ENCODE data around the gene CREB5.

The CREB5 gene

GRCh38 chr7:28749638-28750037, 337.3 kb downstream of the CREB5 start:
- TF ChIP-seq REST (IDR thresholded peaks at IDR 0.05; ENCODE audit: insufficient read depth in 1 of 2, low read depth in 2 of 2, low read length in 2 of 2) (no peak), FOXP2 (optimal IDR thresholded peaks at IDR 0.05; ENCODE audit: borderline replicate concordance, extremely low read depth, extremely low read length, insufficient read depth) (no peak), POLR2AphosphoS5 (IDR thresholded peaks at IDR 0.05; ENCODE audit: low read depth, low read length) (no peak), TAF1 (IDR thresholded peaks at IDR 0.05; ENCODE audit: borderline replicate concordance, insufficient read depth, low read length) (no peak), SIN3A (IDR thresholded peaks at IDR 0.05; ENCODE audit: borderline replicate concordance, insufficient read depth, low read length) (no peak)

GRCh38 chr7:28750981-28751380, 338.7 kb downstream of the CREB5 start:
- TF ChIP-seq FOXP2 (optimal IDR thresholded peaks at IDR 0.05; ENCODE audit: borderline replicate concordance, extremely low read depth, extremely low read length, insufficient read depth) (no peak), REST (IDR thresholded peaks at IDR 0.05; ENCODE audit: insufficient read depth in 1 of 2, low read depth in 2 of 2, low read length in 2 of 2) (no peak), POLR2AphosphoS5 (IDR thresholded peaks at IDR 0.05; ENCODE audit: low read depth, low read length) (no peak), TAF1 (IDR thresholded peaks at IDR 0.05; ENCODE audit: borderline replicate concordance, insufficient read depth, low read length) (no peak), SIN3A (IDR thresholded peaks at IDR 0.05; ENCODE audit: borderline replicate concordance, insufficient read depth, low read length) (no peak)

- peak; percentile 19; the same call in 1 of the 2 replicates for TF ChIP-seq TAF1 (IDR thresholded peaks at IDR 0.05; ENCODE audit: borderline replicate concordance, insufficient read depth, low read length)
- no peak for TF ChIP-seq FOXP2 (optimal IDR thresholded peaks at IDR 0.05; ENCODE audit: borderline replicate concordance, extremely low read depth, extremely low read length, insufficient read depth)
Observed at GRCh38 chr7:28753613-28754012, 341.3 kb downstream of the CREB5 start.

- TF ChIP-seq REST (IDR thresholded peaks at IDR 0.05; ENCODE audit: insufficient read depth in 1 of 2, low read depth in 2 of 2, low read length in 2 of 2) = no peak
- TF ChIP-seq SIN3A (IDR thresholded peaks at IDR 0.05; ENCODE audit: borderline replicate concordance, insufficient read depth, low read length) = no peak
- no peak for TF ChIP-seq FOXP2 (optimal IDR thresholded peaks at IDR 0.05; ENCODE audit: borderline replicate concordance, extremely low read depth, extremely low read length, insufficient read depth)
- TF ChIP-seq TAF1 (IDR thresholded peaks at IDR 0.05; ENCODE audit: borderline replicate concordance, insufficient read depth, low read length) = no peak
- no peak for TF ChIP-seq POLR2AphosphoS5 (IDR thresholded peaks at IDR 0.05; ENCODE audit: low read depth, low read length)
Observed at GRCh38 chr7:28754027-28754426, 341.7 kb downstream of the CREB5 start.

- no peak for TF ChIP-seq REST (IDR thresholded peaks at IDR 0.05; ENCODE audit: insufficient read depth in 1 of 2, low read depth in 2 of 2, low read length in 2 of 2)
- no peak for TF ChIP-seq TAF1 (IDR thresholded peaks at IDR 0.05; ENCODE audit: borderline replicate concordance, insufficient read depth, low read length)
- no peak for TF ChIP-seq POLR2AphosphoS5 (IDR thresholded peaks at IDR 0.05; ENCODE audit: low read depth, low read length)
- TF ChIP-seq FOXP2 (optimal IDR thresholded peaks at IDR 0.05; ENCODE audit: borderline replicate concordance, extremely low read depth, extremely low read length, insufficient read depth) = no peak
- TF ChIP-seq SIN3A (IDR thresholded peaks at IDR 0.05; ENCODE audit: borderline replicate concordance, insufficient read depth, low read length) = no peak
Observed at GRCh38 chr7:28754447-28754846, 342.1 kb downstream of the CREB5 start.
